ENCODE data around the gene PHLDA1. TPM values are rescaled to one million over a fixed set of nuclear protein-coding genes. Genes with fewer than 3 reads are reported as not detected.
A peak's percentile ranks its signal among the peaks of the same experiment; 100 is the strongest.
"Not testable (repeated sequence)": the region's sequence is repeated elsewhere in the genome, so short reads cannot be mapped to it uniquely, and the experiment has no call there.

PHLDA1 gene
- total and polyA plus RNA-seq, 4 experiments from 2014 or later: 1.3 to 8.5 (median 5.2) TPM

DNA sequence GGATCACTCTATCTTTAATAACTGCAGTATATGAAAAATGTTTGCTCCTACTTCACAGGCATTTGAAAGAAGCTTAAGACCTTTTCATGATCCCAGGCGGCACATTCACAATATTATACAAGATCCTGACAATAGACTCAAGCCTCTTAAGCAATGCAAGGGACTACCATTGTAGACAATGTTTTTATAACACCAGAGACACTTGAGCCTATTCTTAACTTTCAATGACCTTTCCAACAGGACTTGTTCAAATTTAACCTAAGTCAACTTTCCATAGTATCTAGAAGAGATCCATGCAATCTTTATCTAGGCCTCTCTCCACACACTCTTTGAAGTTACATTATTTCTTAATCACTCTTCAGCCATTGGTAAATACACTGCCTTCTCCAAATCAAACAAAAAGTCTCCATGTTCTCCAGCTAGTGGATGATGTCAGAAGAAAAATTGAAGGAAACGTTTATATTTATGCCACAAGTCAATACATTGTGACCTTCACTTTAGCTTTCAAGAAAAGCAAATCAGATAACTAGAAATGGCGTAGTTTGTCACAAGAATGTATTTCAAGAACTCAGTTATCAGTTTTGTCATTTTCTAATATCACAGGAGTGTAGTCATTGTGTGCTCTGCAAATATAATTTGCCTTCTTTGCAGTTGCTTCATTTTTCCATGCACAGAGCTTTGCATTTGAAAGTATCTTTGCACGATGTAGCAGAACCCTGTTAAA is 41.2 kb downstream of the PHLDA1 start:
- Histone ChIP-seq H3K4me1 (ENCODE audit: insufficient read depth, low read length) (peaks cover 12% of the 10 kb centered on the region), H3K9me3 (ENCODE audit: control insufficient read depth in 1 of 2, low read length in 2 of 2) (no peaks in the 10 kb centered on the region), H3K4me3 (ENCODE audit: low read length in 2 of 2) (no peak overlapping the region), H3K27me3 (ENCODE audit: insufficient read depth, low read length) (no peaks in the 10 kb centered on the region), H3K27ac (ENCODE audit: low read depth, low read length) (no peak overlapping the region), H3K36me3 (ENCODE audit: insufficient read depth, low read length) (no peaks in the 10 kb centered on the region)
- no peak overlapping the region for H3K27ac Mint-ChIP-seq
- H3K9me3 Mint-ChIP-seq: peaks cover 0 to 8% (median under 1%) of the 10 kb centered on the region in 8 donors
- no peaks in the 10 kb centered on the region for H3K27me3 Mint-ChIP-seq
- POLR2A ChIA-PET (ENCODE audit: partially characterized antibody): interaction anchor here (0.6 to 0.7 kb wide), 2 partner anchors 12 to 275 kb away, joined by 3 to 4 read pairs; no protein-coding TSS in a partner anchor
- H3K4me3 Mint-ChIP-seq: no peak overlapping the region
- no peak for DNase-seq
- CTCF ChIA-PET (ENCODE audit: partially characterized antibody): no interaction called here
- H3K36me3 Mint-ChIP-seq: no peaks in the 10 kb centered on the region
- peaks cover 6 to 14% (median 10%) of the 10 kb centered on the region in 4 donors for H3K4me1 Mint-ChIP-seq
- intact Hi-C loops (cut with micrococcal nuclease): no loop called here

DNA sequence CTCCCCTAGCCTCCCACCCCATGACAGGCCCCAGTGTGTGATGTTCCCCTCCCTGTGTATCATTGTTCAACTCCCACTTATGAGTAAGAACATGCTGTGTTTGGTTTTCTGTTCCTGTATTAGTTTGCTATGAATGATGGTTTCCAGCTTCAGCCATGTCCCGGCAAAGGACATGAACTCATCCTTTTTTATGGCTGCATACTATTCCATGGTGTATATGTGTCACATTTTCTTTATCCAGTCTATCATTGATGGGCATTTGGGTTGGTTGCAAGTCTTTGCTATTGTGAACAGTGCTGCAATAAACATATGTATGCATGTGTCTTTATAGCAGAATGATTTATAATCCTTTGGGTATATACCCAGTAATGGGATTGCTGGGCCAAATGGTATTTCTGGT is 43.9 kb downstream of the PHLDA1 start:
- H3K27ac Mint-ChIP-seq; H3K27me3 Mint-ChIP-seq; H3K36me3 ChIP-seq (ENCODE audit: insufficient read depth, low read length); intact Hi-C loops (cut with micrococcal nuclease); H3K27me3 ChIP-seq (ENCODE audit: insufficient read depth, low read length); H3K9me3 Mint-ChIP-seq; DNase-seq; H3K4me3 ChIP-seq (ENCODE audit: low read length in 2 of 2); H3K36me3 Mint-ChIP-seq; H3K4me3 Mint-ChIP-seq; H3K9me3 ChIP-seq (ENCODE audit: control insufficient read depth in 1 of 2, low read length in 2 of 2); H3K27ac ChIP-seq (ENCODE audit: low read depth, low read length): not testable (repeated sequence)
- POLR2A ChIA-PET (ENCODE audit: partially characterized antibody): interaction anchor here (1.5 kb wide), 1 partner anchor 9 kb away, joined by 4 read pairs; no protein-coding TSS in a partner anchor
- CTCF ChIA-PET (ENCODE audit: partially characterized antibody): interaction anchor here (1.1 kb wide), 1 partner anchor 49 kb away, joined by 3 read pairs; no protein-coding TSS in a partner anchor
- H3K4me1 Mint-ChIP-seq: peaks cover 18 to 33% (median 24%) of the 10 kb centered on the region in 4 donors
- H3K4me1 ChIP-seq (ENCODE audit: insufficient read depth, low read length): peaks cover 31% of the 10 kb centered on the region

DNA sequence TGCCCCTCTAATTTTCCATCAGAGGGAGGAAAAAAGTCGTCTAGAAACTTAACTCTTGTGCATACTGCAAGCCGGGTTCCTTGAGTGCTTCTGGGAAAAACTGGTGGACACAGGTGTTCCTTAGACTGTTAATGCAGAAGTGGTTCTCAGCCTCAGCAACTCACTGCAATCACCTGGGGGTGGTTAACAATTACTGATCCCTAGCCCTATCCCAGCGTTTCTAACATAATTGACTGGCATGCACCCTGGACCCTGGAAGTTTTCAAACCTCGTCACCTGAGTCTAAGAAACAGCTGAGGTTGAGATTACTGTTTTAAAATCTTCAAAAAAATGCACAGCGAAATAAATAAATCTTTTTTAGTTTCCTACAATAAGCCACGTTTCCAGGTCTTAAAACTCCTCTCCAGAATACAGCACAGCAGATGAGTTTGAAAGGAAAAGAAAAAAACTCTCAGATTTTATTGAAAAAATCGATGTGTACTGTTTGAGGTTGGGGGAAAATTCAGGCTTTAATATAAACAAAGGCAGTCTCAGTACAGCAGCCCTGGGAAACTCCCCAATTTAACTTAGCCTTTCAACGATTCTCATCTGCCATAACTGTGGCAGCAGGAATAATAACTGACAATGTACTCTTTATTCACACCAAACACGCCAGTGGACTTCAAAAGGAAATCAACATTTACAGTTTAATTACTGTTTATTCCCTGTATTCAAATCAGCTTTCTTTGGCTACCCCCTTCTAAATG is 45.4 kb downstream of the PHLDA1 start:
- Histone ChIP-seq H3K4me3 (ENCODE audit: low read length in 2 of 2) (no peak overlapping the region), H3K4me1 (ENCODE audit: insufficient read depth, low read length) (peaks cover 31% of the 10 kb centered on the region), H3K27me3 (ENCODE audit: insufficient read depth, low read length) (no peaks in the 10 kb centered on the region), H3K36me3 (ENCODE audit: insufficient read depth, low read length) (no peaks in the 10 kb centered on the region), H3K9me3 (ENCODE audit: control insufficient read depth in 1 of 2, low read length in 2 of 2) (no peaks in the 10 kb centered on the region), H3K27ac (ENCODE audit: low read depth, low read length) (no peak overlapping the region)
- no peak overlapping the region for H3K4me3 Mint-ChIP-seq
- peaks cover 20 to 39% (median 31%) of the 10 kb centered on the region in 4 donors for H3K4me1 Mint-ChIP-seq
- CTCF ChIA-PET (ENCODE audit: partially characterized antibody): interaction anchor here (0.7 kb wide), 1 partner anchor 198 kb away, joined by 3 read pairs; no protein-coding TSS in a partner anchor
- POLR2A ChIA-PET (ENCODE audit: partially characterized antibody): interaction anchor here (1.1 kb wide), 1 partner anchor 45 kb away, joined by 4 read pairs; no protein-coding TSS in a partner anchor
- intact Hi-C loops (cut with micrococcal nuclease): no loop called here
- peaks cover 0 to 8% (median under 1%) of the 10 kb centered on the region in 8 donors for H3K9me3 Mint-ChIP-seq
- H3K36me3 Mint-ChIP-seq: no peaks in the 10 kb centered on the region
- H3K27me3 Mint-ChIP-seq: no peaks in the 10 kb centered on the region
- no peak for DNase-seq
- H3K27ac Mint-ChIP-seq: peak overlapping the region in 2 of 7 donors; percentile 57 to 76

DNA sequence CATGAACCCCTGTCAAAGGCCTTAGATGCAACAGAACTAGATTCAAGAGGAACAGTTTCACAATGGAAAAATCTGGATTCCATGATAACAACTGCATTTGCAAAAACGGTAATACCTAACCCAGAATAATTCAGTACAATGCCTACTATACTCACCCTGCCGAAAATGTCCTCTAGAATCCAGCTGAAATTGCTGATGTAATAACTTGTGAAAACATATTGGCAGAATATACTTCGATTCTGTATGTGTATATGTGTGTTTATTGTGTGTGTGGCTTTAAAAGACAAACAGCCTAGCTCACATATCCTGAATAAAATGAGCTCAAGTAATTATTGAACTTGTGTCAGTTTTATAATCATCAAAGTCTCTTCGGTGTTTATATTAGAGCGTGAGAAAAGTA is 46.0 kb downstream of the PHLDA1 start:
- Histone ChIP-seq H3K4me1 (ENCODE audit: insufficient read depth, low read length) (peaks cover 31% of the 10 kb centered on the region), H3K36me3 (ENCODE audit: insufficient read depth, low read length) (no peaks in the 10 kb centered on the region), H3K9me3 (ENCODE audit: control insufficient read depth in 1 of 2, low read length in 2 of 2) (no peaks in the 10 kb centered on the region), H3K27ac (ENCODE audit: low read depth, low read length) (no peak overlapping the region), H3K27me3 (ENCODE audit: insufficient read depth, low read length) (no peaks in the 10 kb centered on the region), H3K4me3 (ENCODE audit: low read length in 2 of 2) (no peak overlapping the region)
- Mint-ChIP-seq H3K36me3 (no peaks in the 10 kb centered on the region), H3K9me3 (peaks cover 0 to 8% (median under 1%) of the 10 kb centered on the region in 8 donors), H3K4me1 (peaks cover 20 to 39% (median 31%) of the 10 kb centered on the region in 4 donors), H3K27me3 (no peaks in the 10 kb centered on the region), H3K4me3 (peak overlapping the region in 3 of 8 donors; percentile 27 to 73 (median 49)), H3K27ac (peak overlapping the region in 5 of 7 donors; percentile 35 to 89 (median 76))
- CTCF ChIA-PET (ENCODE audit: partially characterized antibody): interaction anchor here (0.7 kb wide), 1 partner anchor 197 kb away, joined by 3 read pairs; no protein-coding TSS in a partner anchor
- POLR2A ChIA-PET (ENCODE audit: partially characterized antibody): interaction anchor here (1.1 kb wide), 1 partner anchor 45 kb away, joined by 4 read pairs; no protein-coding TSS in a partner anchor
- no peak for DNase-seq
- intact Hi-C loops (cut with micrococcal nuclease): no loop called here

DNA sequence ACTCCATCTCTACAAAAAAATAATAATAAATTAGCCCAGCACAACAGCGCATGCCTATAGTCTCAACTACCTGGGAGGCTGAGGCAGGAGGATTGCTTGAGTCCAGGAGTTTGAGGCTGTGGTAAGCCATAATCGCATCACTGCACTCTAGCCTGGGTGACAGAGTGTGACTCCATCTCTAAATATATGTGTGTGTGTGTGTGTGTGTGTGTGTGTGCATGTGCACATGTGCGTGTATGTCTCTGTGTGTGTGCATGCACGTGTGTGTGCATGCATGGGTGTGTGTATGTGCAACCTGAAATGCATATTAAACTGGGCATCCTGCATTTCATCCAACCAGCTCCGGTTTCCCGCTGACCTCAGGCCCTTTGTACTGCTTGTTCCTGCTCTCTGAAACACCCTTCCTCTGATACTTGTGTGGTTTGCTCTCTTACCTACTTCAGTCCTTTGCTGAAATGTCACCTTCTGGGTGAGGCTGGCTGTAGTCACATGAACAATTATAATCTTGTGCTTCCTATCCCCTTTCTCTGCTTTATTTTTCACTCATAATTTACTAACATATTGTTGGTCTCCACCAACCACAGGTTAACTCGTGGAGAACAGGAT is 46.9 kb downstream of the PHLDA1 start:
- H3K4me1 Mint-ChIP-seq: peaks cover 23 to 46% (median 35%) of the 10 kb centered on the region in 4 donors
- no peaks in the 10 kb centered on the region for H3K27me3 Mint-ChIP-seq
- CTCF ChIA-PET (ENCODE audit: partially characterized antibody): no interaction called here
- Histone ChIP-seq H3K27me3 (ENCODE audit: insufficient read depth, low read length) (no peaks in the 10 kb centered on the region), H3K36me3 (ENCODE audit: insufficient read depth, low read length) (no peaks in the 10 kb centered on the region), H3K4me3 (ENCODE audit: low read length in 2 of 2) (no peak overlapping the region), H3K9me3 (ENCODE audit: control insufficient read depth in 1 of 2, low read length in 2 of 2) (no peaks in the 10 kb centered on the region), H3K4me1 (ENCODE audit: insufficient read depth, low read length) (peaks cover 34% of the 10 kb centered on the region), H3K27ac (ENCODE audit: low read depth, low read length) (no peak overlapping the region)
- H3K36me3 Mint-ChIP-seq: no peaks in the 10 kb centered on the region
- DNase-seq: peak in 1 of 5 donors; percentile 8
- intact Hi-C loops (cut with micrococcal nuclease): no loop called here
- POLR2A ChIA-PET (ENCODE audit: partially characterized antibody): interaction anchor here (1.5 kb wide), 1 partner anchor 23 kb away, joined by 3 read pairs; no protein-coding TSS in a partner anchor
- H3K27ac Mint-ChIP-seq: peak overlapping the region; percentile 1 to 89 (median 58)
- peak overlapping the region in 3 of 8 donors; percentile 9 to 73 (median 24) for H3K4me3 Mint-ChIP-seq
- H3K9me3 Mint-ChIP-seq: peaks cover 0 to 8% (median under 1%) of the 10 kb centered on the region in 8 donors

DNA sequence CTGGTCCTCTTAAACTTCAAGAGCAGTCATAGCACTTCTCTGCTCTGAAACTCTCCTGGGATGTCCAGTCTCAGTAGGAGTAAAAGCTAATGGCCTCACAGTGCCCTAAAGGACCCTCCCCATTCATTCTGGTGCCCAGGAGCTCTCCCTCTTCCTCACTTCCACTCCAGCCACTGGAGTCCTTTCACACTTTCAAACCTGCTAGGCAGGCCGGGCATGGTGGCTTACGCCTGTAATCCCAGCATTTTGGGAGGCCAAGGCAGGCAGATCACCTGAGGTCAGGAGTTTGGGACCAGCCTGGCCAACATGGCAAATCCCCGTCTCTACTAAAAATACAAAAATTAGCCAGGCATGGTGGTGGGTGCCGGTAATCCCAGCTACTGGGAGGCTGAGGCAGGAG is 47.7 kb downstream of the PHLDA1 start:
- H3K4me3 Mint-ChIP-seq; intact Hi-C loops (cut with micrococcal nuclease); H3K4me3 ChIP-seq (ENCODE audit: low read length in 2 of 2); DNase-seq; H3K36me3 Mint-ChIP-seq; H3K27me3 ChIP-seq (ENCODE audit: insufficient read depth, low read length); H3K36me3 ChIP-seq (ENCODE audit: insufficient read depth, low read length); H3K9me3 ChIP-seq (ENCODE audit: control insufficient read depth in 1 of 2, low read length in 2 of 2); CTCF ChIA-PET (ENCODE audit: partially characterized antibody); H3K9me3 Mint-ChIP-seq; H3K27me3 Mint-ChIP-seq; H3K27ac ChIP-seq (ENCODE audit: low read depth, low read length): not testable (repeated sequence)
- POLR2A ChIA-PET (ENCODE audit: partially characterized antibody): interaction anchor here (1.5 kb wide), 1 partner anchor 22 kb away, joined by 3 read pairs; no protein-coding TSS in a partner anchor
- Mint-ChIP-seq H3K27ac (peak overlapping the region in 6 of 7 donors; percentile 17 to 95 (median 66)), H3K4me1 (peaks cover 30 to 54% (median 43%) of the 10 kb centered on the region in 4 donors)
- H3K4me1 ChIP-seq (ENCODE audit: insufficient read depth, low read length): peaks cover 42% of the 10 kb centered on the region

Measured in CD4-positive, alpha-beta memory T cell (primary cell).